Loucy (cell line): ENCODE results near the gene TRAPPC3L.

Source experiments
- H2AFZ ChIP-seq: fragments of 200-600 bp; sonication (generic); 2 replicates; pipeline ENCODE4 v1.6.0; 2016; ENCODE audit warnings: antibody characterized with exemption, mild to moderate bottlenecking, low read length, moderate library complexity
- H3F3A ChIP-seq: fragments of 200-600 bp; 2 replicates; pipeline ENCODE4 v1.6.0; 2016; ENCODE audit warnings: antibody characterized with exemption, low read depth, mild to moderate bottlenecking
- H3K27me3 ChIP-seq: fragments of 200-600 bp; sonication (generic); 2 replicates; pipeline ENCODE4 v1.6.1; 2014; ENCODE audit warnings: low read length, mild to moderate bottlenecking; ENCODE audit not compliant: insufficient read depth, poor library complexity, severe bottlenecking
- H3K36me3 ChIP-seq: fragments of 200-600 bp; sonication (generic); 2 replicates; pipeline ENCODE4 v1.6.1; 2016; ENCODE audit warnings: low read length; ENCODE audit not compliant: insufficient read depth
- H3K4me1 ChIP-seq: fragments of 200-600 bp; sonication (generic); 2 replicates; pipeline ENCODE4 v1.5.1; 2014; ENCODE audit warnings: low read length, mild to moderate bottlenecking; ENCODE audit not compliant: insufficient read depth, poor library complexity, severe bottlenecking
- H3K4me2 ChIP-seq: fragments of 200-600 bp; sonication (generic); 2 replicates; pipeline ENCODE4 v1.6.0; 2014; ENCODE audit warnings: antibody characterized with exemption, low read length, low read depth, mild to moderate bottlenecking; ENCODE audit not compliant: poor library complexity, severe bottlenecking
- H3K4me3 ChIP-seq: fragments of 200-600 bp; sonication (generic); 2 replicates; pipeline ENCODE4 v1.5.1; 2014; ENCODE audit warnings: low read length, mild to moderate bottlenecking, mixed read lengths; ENCODE audit not compliant: poor library complexity, severe bottlenecking
- H3K79me2 ChIP-seq: fragments of 200-600 bp; sonication (generic); 2 replicates; pipeline ENCODE4 v1.6.1; 2014; ENCODE audit warnings: low read length; ENCODE audit not compliant: insufficient read depth
- H3K9ac ChIP-seq: fragments of 200-600 bp; sonication (generic); 2 replicates; pipeline ENCODE4 v1.6.0; 2014; ENCODE audit warnings: mild to moderate bottlenecking, low read depth, low read length, moderate library complexity; ENCODE audit not compliant: poor library complexity, severe bottlenecking
- H3K9me2 ChIP-seq: fragments of 200-600 bp; sonication (generic); replicated peaks from 2 replicates; pipeline ENCODE4 v1.6.1; 2016; ENCODE audit warnings: low read depth, low read length, mixed read lengths
- H3K9me3 ChIP-seq: fragments of 200-600 bp; sonication (generic); 2 replicates; pipeline ENCODE4 v1.6.1; 2014; ENCODE audit warnings: mild to moderate bottlenecking, antibody characterized with exemption, low read length, low read depth; ENCODE audit not compliant: insufficient read depth
- H4K20me1 ChIP-seq: fragments of 200-600 bp; sonication (generic); 2 replicates; pipeline ENCODE4 v1.6.0; 2014; ENCODE audit warnings: antibody characterized with exemption, low read length, mild to moderate bottlenecking; ENCODE audit not compliant: insufficient read depth, poor library complexity, severe bottlenecking
- CTCF ChIP-seq: fragments of 200-600 bp; sonication (generic); conservative IDR thresholded peaks from 2 replicates; pipeline ENCODE4 v1.5.1; 2014; ENCODE audit warnings: mild to moderate bottlenecking, antibody characterized with exemption, low read length
- EZH2phosphoT487 ChIP-seq: fragments of 200-600 bp; IDR thresholded peaks from 2 replicates; pipeline ENCODE4 v1.6.1; 2018; ENCODE audit warnings: antibody characterized with exemption, mild to moderate bottlenecking, moderate library complexity, borderline replicate concordance

TRAPPC3L gene

GRCh38 chr6:116513224-116513875, 32.1 kb downstream of the TRAPPC3L start:
- Histone ChIP-seq H3K9me3 (peaks cover 3% of the 10 kb centered on the region; the same call in 1 of the 2 replicates), H3F3A (no peaks in the 10 kb centered on the region), H3K4me3 (no peak overlapping the region), H3K79me2 (no peaks in the 10 kb centered on the region), H3K9ac (no peak overlapping the region), H4K20me1 (no peaks in the 10 kb centered on the region), H2AFZ (no peak overlapping the region), H3K4me1 (no peaks in the 10 kb centered on the region), H3K9me2 (no peaks in the 10 kb centered on the region), H3K36me3 (no peaks in the 10 kb centered on the region), H3K4me2 (no peak overlapping the region), H3K27me3 (no peaks in the 10 kb centered on the region)
- TF ChIP-seq CTCF, result no peak
- TF ChIP-seq EZH2phosphoT487, result no peak

DNA sequence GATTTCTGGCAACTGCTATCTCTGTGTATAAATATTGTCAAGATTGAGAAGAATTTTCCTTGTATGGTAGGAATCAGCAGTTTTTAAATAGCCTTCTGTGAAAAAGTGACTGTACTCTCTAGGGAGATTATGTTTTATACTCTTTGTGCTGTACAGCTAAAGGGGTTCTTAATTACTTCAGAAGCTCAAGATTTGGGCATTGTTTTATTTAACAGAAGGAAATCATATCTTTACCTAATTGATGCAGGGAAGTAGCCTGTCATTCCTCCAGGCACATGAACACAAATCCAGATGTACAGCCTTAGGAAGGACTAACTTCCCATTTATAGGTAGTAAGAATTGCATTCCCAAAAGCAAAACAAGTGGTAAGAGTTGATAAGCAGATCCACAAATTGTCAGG, 32.8 kb downstream of the TRAPPC3L start:
- H3K9me2 ChIP-seq, result no peaks in the 10 kb centered on the region
- TF ChIP-seq EZH2phosphoT487, result no peak
- no peak for TF ChIP-seq CTCF
- peaks cover 3% of the 10 kb centered on the region; the same call in 1 of the 2 replicates for H3K9me3 ChIP-seq
- no peak overlapping the region for H2AFZ ChIP-seq
- H3K79me2 ChIP-seq, result no peaks in the 10 kb centered on the region
- H3K4me3 ChIP-seq, result no peak overlapping the region
- no peak overlapping the region for H3K4me2 ChIP-seq
- no peaks in the 10 kb centered on the region for H3K4me1 ChIP-seq
- no peaks in the 10 kb centered on the region for H3F3A ChIP-seq
- no peaks in the 10 kb centered on the region for H3K36me3 ChIP-seq
- no peaks in the 10 kb centered on the region for H3K27me3 ChIP-seq
- H3K9ac ChIP-seq, result no peak overlapping the region
- no peaks in the 10 kb centered on the region for H4K20me1 ChIP-seq

GRCh38 chr6:116512111-116512559, 33.3 kb downstream of the TRAPPC3L start:
- no peak overlapping the region for H3K4me3 ChIP-seq

More at GRCh38 chr6:116512111-116512559, 33.3 kb downstream of the TRAPPC3L start:
- no peaks in the 10 kb centered on the region for H3K9me2 ChIP-seq
- TF ChIP-seq CTCF (no peak), EZH2phosphoT487 (no peak)
- H3K9ac ChIP-seq, result no peak overlapping the region
- H3K4me1 ChIP-seq, result no peaks in the 10 kb centered on the region
- H2AFZ ChIP-seq, result 0 out of 2 replicates have a peak overlapping the region, but pooled peaks have one; percentile 26
- no peaks in the 10 kb centered on the region for H3K79me2 ChIP-seq
- H3K27me3 ChIP-seq, result no peaks in the 10 kb centered on the region
- H3K9me3 ChIP-seq, result peaks cover 3% of the 10 kb centered on the region; the same call in 1 of the 2 replicates
- H3K4me2 ChIP-seq, result no peak overlapping the region
- no peaks in the 10 kb centered on the region for H3K36me3 ChIP-seq
- no peaks in the 10 kb centered on the region for H3F3A ChIP-seq
- no peaks in the 10 kb centered on the region for H4K20me1 ChIP-seq
